Putamen (tissue), 1 donor: ENCODE data around the gene MYPOP.

Source experiments
- DNase-seq: peaks from one replicate; pipeline ENCODE4 v3.0.0-alpha.2; 2016; ENCODE audit warnings: low spot score

Gene MYPOP

GRCh38 chr19:45901912-45902650 is at the start of gene MYPOP:
Gene MYPOP (minus strand): TSS chr19:45902613. CDS start chr19:45901773, 840 bp downstream.
- no peak for DNase-seq

- DNase-seq = no peak
These were observed 45.5 kb upstream of the MYPOP start for GRCh38 chr19:45947926-45948325.

- no peak for DNase-seq
These were observed 38.0 kb upstream of the MYPOP start for GRCh38 chr19:45940515-45940805.

GRCh38 chr19:45939792-45940514 is 37.5 kb upstream of the MYPOP start:
- DNase-seq = no peak

GRCh38 chr19:45938733-45939319 is 36.4 kb upstream of the MYPOP start:
- no peak for DNase-seq

- DNase-seq = no peak
These were observed 32.9 kb upstream of the MYPOP start for GRCh38 chr19:45935267-45935666.

GRCh38 chr19:45934551-45935230 is 32.3 kb upstream of the MYPOP start:
- DNase-seq = no peak

GRCh38 chr19:45933759-45934158 is 31.3 kb upstream of the MYPOP start:
- no peak for DNase-seq

GRCh38 chr19:45931055-45931454 is 28.6 kb upstream of the MYPOP start:
- no peak for DNase-seq

GRCh38 chr19:45929247-45929646 is 26.8 kb upstream of the MYPOP start:
- DNase-seq = no peak

GRCh38 chr19:45927565-45928261 is 25.3 kb upstream of the MYPOP start:
- DNase-seq = peak; percentile 88

- no peak for DNase-seq
These were observed 22.6 kb upstream of the MYPOP start for GRCh38 chr19:45924891-45925447.

- DNase-seq = no peak
These were observed 19.9 kb upstream of the MYPOP start for GRCh38 chr19:45922281-45922680.

GRCh38 chr19:45920458-45920857 is 18.0 kb upstream of the MYPOP start:
- no peak for DNase-seq

GRCh38 chr19:45919678-45920077 is 17.3 kb upstream of the MYPOP start:
- DNase-seq = peak; percentile 86

GRCh38 chr19:45918721-45919120 is 16.3 kb upstream of the MYPOP start:
- DNase-seq = no peak

GRCh38 chr19:45917421-45918091 is 15.1 kb upstream of the MYPOP start:
- DNase-seq = peak; percentile 75

GRCh38 chr19:45913874-45914830 is 11.7 kb upstream of the MYPOP start, which contains the start of gene NANOS2:
Gene NANOS2 (minus strand): TSS chr19:45914778. CDS start chr19:45914693, 85 bp downstream.
- no peak for DNase-seq

- DNase-seq = no peak
These were observed 8.9 kb upstream of the MYPOP start for GRCh38 chr19:45911291-45911690.

GRCh38 chr19:45908956-45909355 is 6.5 kb upstream of the MYPOP start:
- DNase-seq = no peak
